K562 treated with DMSO at 1 percent for 12 hours (cell line): ENCODE data around the gene PNMA6F. TPM values are rescaled to one million over a fixed set of nuclear protein-coding genes. Genes with fewer than 3 reads are reported as not detected.

Experiments
- total RNA-seq: library from RNA; unstranded; fragments of 300-600 nt; gene quantifications from 2 replicates; pipeline ENCODE4 v1.2.3, GENCODE V29; 2022; ENCODE audit not compliant: insufficient read depth

Gene PNMA6F
- not detected in 2 replicates for total RNA-seq

DNA sequence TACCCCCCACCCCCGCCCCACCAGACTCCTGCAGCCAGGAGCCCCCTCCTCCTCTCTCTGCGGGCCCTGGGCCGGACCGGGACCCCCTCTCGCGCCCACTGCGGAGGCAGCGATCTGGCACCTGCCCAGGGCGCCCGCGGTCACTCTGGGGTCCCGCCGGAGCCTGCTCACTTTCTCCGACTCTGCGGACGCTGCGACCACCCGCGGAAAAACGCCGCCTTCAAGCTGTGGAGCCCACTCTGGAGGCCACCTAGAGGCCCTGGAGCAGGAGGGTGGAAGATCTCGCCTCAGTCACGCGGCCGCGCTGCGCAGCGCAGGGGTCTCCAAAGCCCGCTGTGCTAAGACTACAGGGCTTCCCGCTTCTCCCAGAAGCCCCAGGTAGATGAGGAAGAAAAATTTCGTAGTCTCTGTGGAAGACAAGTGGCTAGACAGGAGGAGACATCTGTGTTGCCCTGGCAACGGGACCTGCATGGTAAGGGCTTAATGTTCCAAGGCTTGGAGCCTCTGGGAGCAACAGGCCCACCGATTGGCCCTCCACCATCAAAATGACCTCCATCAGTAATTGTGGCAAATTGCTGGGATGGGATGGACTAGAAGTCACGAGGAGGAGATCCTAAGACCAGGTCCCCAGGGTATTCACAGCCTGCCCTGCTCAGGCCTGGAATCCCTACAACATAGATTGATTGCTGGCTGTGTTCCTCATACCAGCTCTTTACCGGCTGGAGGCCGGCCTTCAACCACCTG is at the start of gene PNMA6F:
Gene PNMA6F, minus strand, starts transcription at position 387 of the 744 bp plus-strand sequence. CDS start 1,093 bp downstream, outside the sequence.

DNA sequence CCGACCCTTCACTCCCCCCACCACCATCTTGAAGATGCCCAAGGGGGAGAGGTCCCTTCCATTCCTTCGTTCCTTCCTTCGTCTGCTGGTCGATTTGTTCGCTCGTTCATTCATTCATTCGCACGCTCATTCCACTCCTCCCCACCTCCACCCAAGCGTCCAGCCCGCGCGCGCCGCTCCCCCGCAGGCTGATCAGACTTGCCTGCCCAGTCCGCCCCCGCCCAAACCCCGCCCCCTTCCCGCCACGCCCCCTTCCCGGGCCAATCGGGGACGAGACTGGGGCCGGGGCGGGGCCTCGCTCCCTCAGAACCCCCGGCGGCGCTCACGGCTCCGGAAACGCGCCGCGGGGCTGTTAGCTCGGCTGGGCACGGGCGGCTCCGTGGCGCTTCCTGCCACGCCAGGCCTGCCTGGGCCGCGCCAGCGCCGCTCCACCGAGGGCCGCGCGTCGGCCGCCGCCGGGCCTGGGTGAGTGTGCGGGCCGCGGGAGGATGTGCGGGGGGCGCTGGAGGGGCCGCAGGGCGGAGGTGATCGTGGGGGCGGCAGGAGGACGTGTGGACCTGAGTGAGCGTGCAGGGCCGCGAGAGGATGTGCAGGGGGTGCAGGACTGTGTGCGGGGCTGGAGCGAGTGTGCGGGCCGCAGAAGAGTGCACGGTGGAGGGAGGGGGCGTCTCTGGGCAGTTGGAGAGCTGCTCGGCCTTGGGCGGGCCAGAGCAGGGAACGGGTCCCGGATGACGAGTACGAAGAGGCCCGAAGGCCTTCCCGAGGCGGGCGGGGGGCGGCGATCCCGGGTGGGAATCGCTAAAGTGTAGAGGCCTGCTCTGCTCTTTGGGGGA is 12.5 kb upstream of the PNMA6F start, which contains the start of gene ZNF275:
Gene ZNF275, plus strand, starts transcription at position 333 of the 833 bp plus-strand sequence. CDS start 2,527 bp downstream, outside the sequence.

Other genes starting within 250 kb of the PNMA6F start
- 10.5 and 11.0 TPM in 2 replicates for gene PNMA6A, start 249.3 kb downstream of the PNMA6F start, total RNA-seq
- 52.7 and 55.8 TPM in 2 replicates for gene MAGEA1, start 142.5 kb downstream of the PNMA6F start, total RNA-seq
- 5.3 and 22.2 TPM in 2 replicates for gene ZNF275, start 12.4 kb upstream of the PNMA6F start, total RNA-seq
- not detected in 2 replicates for gene PNMA6E, start 79.6 kb upstream of the PNMA6F start, total RNA-seq
- gene ZFP92, start 89.7 kb upstream of the PNMA6F start, total RNA-seq: 0.97 and 4.2 TPM in 2 replicates
- 1.4 and 5.5 TPM in 2 replicates for gene TREX2, start 124.3 kb upstream of the PNMA6F start, total RNA-seq
- gene HAUS7, start 148.8 kb upstream of the PNMA6F start, total RNA-seq: 42.5 and 50.5 TPM in 2 replicates
- not detected in 2 replicates for gene BGN, start 173.2 kb upstream of the PNMA6F start, total RNA-seq
- not detected in 2 replicates for gene ATP2B3, start 195.9 kb upstream of the PNMA6F start, total RNA-seq